GDM1 (cell line): ENCODE results near the gene ZNF737.
A peak's percentile ranks its signal among the peaks of the same experiment; 100 is the strongest.
"Not testable (repeated sequence)": the region's sequence is repeated elsewhere in the genome, so short reads cannot be mapped to it uniquely, and the experiment has no call there.

Source experiments
- DNase-seq: peaks from one replicate; lab custom pipeline; 2025; lab: John Stamatoyannopoulos, UW

The ZNF737 gene

GRCh38 chr19:20565321-20566018 lies at the start of gene ZNF737:
Gene ZNF737 (minus strand): TSS chr19:20565781. CDS start chr19:20565640, 141 bp downstream.
- DNase-seq: peak; percentile 82

- DNase-seq: not testable (repeated sequence)
These were observed 49.4 kb upstream of the ZNF737 start for GRCh38 chr19:20614971-20615370.

- no peak for DNase-seq
These were observed 47.2 kb upstream of the ZNF737 start for GRCh38 chr19:20612711-20613316.

GRCh38 chr19:20611866-20612265 lies 46.3 kb upstream of the ZNF737 start:
- DNase-seq: no peak

- DNase-seq: no peak
These were observed 42.4 kb upstream of the ZNF737 start for GRCh38 chr19:20607943-20608342.

GRCh38 chr19:20558571-20558970 lies 7.0 kb downstream of the ZNF737 start:
- DNase-seq: no peak

- no peak for DNase-seq
These were observed 7.6 kb downstream of the ZNF737 start for GRCh38 chr19:20558011-20558410.

GRCh38 chr19:20544667-20545333 lies 20.8 kb downstream of the ZNF737 start:
- DNase-seq: not testable (repeated sequence)

GRCh38 chr19:20530303-20530702 lies 35.3 kb downstream of the ZNF737 start:
- not testable (repeated sequence) for DNase-seq

GRCh38 chr19:20513189-20513904 lies 52.2 kb downstream of the ZNF737 start:
- no peak for DNase-seq

GRCh38 chr19:20503476-20503875 lies 62.1 kb downstream of the ZNF737 start:
- DNase-seq: no peak
